C1 segment of cervical spinal cord (tissue), 14 donors: ENCODE data around the gene METTL8.

Experiments
- DNase-seq, 14 donors: peaks; one replicate each; lab custom pipeline; 2025; lab: John Stamatoyannopoulos, UW

Gene METTL8

GRCh38 chr2:171433763-171434012 is at the start of gene METTL8:
Gene METTL8 (minus strand): TSS chr2:171433990. CDS start chr2:171392185, 41,805 bp downstream.
- DNase-seq: no peak

- DNase-seq: no peak
These were observed 49.1 kb upstream of the METTL8 start for GRCh38 chr2:171482877-171483276.

- DNase-seq: no peak
These were observed 48.5 kb upstream of the METTL8 start for GRCh38 chr2:171482308-171482707.

- DNase-seq: no peak
These were observed 47.1 kb upstream of the METTL8 start for GRCh38 chr2:171480908-171481307.

- DNase-seq: no peak
These were observed 45.5 kb upstream of the METTL8 start for GRCh38 chr2:171479154-171479814.

GRCh38 chr2:171478345-171478744 is 44.6 kb upstream of the METTL8 start:
- DNase-seq: no peak

- DNase-seq: no peak
These were observed 42.2 kb upstream of the METTL8 start for GRCh38 chr2:171475979-171476378.

DNA sequence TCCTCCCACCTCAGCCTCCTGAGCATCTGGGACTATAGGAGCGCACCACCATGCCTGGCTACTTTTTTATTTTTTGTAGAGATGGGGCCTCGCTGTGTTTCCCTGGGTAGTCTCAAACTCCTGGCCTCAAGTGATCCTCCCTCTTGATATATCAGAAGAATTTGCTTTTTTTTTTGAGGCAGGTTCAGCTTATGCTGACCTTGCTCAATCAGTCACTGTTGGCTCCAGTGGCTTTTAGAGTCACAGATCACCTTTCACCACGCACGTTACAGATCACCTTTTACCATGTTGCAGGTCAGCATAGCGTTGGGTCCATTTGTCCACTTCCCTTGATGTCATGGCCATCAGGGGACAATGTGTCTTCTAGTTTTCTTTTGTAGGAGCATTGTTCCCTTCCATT is 36.3 kb upstream of the METTL8 start:
- no peak for DNase-seq

GRCh38 chr2:171469176-171469575 is 35.4 kb upstream of the METTL8 start:
- DNase-seq: no peak

- no peak for DNase-seq
These were observed 26.7 kb upstream of the METTL8 start for GRCh38 chr2:171460537-171460936.

DNA sequence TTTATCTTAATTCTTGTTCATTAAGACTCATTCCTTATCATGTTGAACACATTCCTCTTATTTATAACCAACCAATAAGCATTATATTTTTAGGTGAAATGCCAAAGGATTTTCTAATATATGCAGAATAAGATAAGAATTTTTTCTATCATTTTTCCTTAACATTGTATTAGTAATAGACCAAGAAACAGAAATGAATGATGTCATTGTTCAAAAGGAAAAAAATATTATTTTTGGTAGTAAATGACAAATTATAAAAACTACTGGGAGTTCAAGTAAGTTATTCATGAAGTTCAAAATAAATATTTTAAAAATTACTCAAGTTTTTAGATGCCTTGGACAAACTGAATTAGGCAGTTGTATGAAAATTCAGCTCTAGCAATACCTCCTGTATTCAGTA is 25.7 kb upstream of the METTL8 start:
- no peak for DNase-seq

DNA sequence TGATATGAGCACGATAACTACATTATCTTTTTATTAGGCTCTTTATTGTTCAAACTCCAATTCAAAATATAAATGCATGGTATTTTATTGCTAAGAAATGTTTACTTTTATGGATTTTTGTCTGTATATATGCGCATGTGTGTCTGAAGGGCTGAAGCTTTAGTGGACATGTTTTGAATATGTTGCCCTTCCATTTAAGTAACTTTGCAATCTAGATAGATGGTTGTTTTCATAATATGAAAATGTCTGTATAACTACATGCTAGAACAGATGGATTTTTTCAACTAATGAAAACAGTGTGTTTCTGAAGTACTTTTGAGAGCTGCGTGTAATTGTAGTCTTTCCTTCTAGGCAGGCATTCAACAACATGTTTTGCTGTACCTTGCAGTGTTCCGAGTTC is 19.0 kb upstream of the METTL8 start:
- no peak for DNase-seq

GRCh38 chr2:171451074-171451473 is 17.3 kb upstream of the METTL8 start:
- DNase-seq: no peak

DNA sequence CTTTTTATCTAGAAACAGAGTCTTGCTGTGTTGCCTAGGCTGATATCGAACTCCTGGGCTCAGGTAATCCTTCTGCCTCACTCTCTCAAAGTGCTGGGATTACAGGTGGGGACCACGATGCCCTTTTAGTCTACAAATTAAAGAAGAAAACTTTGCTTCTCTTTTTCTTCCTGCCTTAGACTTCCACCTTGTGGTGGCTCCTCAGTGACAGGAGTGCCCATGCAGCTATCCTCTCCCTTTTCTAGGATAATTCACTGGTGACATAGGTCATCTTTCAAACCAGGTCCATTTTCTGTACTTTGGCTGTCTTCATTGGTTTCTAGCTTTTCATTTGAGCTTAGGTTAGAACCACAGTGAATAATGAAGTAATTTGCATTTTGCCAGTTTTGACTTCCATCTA is 13.9 kb upstream of the METTL8 start:
- DNase-seq: no peak

GRCh38 chr2:171441470-171441869 is 7.7 kb upstream of the METTL8 start:
- no peak for DNase-seq

DNA sequence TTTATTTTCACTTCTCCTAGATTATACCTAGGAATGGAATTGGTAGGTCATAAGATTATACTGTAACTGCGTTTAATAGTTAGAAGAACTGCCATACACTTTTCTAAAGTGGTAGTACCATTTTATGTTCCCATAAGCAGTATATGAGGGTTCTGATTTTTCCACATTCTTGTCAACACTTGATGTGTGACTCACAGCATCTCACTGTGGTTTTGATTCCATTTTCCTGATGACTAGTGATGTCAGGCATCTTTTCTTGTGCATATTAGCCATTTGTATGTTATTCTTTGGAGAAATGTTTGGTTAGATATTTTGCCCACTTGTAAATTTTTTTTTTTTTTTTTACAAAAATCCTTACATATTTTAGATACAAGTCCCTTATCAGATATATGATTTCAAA is 2.5 kb upstream of the METTL8 start:
- DNase-seq: no peak

DNA sequence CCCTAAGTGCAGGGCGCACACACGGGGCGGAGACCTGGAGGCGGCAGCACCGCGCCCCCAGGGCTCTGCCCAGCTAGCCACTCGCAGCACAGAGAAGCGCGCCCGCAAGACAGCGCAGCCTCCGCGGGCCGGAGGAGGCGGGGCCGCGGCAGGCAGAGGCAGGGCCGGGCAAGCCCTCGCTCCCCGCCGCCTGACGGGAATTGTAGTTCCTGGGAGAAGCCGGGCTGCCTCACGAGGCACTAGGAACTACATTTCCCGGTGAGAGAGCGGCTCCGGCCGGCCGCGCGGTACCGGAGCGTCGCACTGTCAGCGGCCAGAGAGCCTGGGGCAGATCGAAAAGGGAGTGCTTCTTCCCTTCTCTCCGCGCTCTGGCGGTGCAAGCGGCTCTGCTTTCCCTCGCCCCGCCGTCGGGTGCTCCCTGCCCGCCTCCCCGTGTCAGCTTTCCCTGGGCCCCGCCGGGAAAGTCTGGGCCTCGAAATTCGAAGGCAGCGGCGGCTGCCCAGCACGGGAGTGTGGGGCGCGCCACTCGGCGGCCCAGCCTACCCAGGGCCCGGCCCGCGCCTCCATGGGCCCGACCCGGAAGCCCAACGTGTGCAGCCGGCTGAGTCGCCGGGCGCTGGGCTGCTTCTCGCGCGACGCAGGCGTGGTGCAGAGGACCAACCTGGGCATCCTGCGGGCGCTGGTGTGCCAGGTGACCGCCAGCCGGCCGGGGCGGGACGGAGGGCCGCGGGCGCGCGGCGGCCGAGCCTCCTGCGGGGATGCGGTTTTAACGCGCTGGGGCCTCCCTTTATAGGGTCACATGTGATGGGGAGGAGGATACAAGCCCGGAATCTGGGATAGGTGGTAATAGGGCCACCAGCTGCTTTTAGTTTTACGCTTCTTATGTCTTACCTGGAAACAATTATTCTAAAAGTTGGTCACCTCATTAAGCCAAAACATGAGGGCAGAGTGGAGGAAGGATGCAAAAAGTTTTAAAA is 511 bp upstream of the METTL8 start, which contains the start of gene DCAF17:
TSS of gene DCAF17 (plus strand) at position 214 of the 977 bp plus-strand sequence. CDS start at position 566, 352 bp downstream.
- peak; percentile 76 to 97 (median 92) for DNase-seq

- peak in 3 of 14 donors; percentile 11 to 20 (median 11) for DNase-seq
These were observed 624 bp downstream of the METTL8 start for GRCh38 chr2:171432969-171433762.

DNA sequence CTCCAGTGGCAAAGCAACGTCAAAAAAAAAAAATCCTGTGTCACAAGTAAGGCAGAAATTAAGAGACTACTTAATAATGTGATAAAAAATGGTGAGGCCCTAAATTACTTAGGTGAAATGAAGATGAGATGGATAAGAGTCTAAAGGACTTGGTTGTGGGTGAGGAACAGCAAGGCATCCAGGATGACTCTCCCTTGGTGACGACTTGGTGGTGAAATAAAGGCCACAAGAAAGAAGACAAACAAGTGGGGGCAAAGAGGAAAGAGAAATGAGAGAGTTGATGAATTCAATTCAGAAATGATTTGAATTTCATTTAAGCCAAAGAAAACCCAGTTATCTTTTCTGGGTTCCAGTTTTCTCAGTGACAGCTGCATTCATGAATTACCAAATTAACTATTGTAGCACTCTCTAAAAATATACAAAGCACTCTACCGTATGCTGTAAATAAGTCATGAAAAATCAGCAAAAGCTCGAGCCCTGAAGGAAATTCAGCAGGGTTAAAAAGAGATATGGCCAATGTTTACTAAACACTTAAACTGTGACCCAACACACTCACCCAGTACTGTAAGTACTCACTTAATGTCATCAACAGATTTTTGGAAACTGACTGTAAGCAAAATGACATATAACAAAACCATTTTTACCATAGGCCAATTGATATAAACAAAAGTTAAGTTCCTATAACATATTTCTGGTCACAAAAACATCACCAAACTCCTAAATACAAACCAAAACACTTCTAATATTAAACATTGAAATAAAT is 1.4 kb downstream of the METTL8 start:
- no peak for DNase-seq

DNA sequence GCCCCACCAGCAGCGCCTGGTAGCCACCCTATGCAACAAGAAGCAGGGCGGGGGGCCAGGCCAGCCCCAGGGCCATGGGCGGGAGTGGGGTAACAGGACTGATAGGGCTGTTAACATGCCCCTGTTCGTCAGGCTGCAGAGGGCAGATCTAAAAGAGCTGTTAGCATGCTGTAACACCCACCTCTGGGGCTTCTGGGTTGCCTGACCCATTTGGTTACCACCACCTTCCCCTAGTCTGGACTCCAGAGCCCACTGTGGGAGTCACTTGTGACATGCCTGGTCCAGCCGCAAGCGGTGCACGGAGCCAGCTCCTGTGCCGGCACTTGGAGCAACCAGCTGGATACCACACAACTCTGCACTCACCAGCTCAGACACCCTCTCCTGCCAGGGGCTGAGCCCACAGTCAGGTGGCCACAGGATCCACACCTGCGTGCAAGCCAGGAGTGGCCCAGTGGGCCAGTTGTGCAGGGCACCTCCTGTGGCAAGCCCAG is 2.1 kb downstream of the METTL8 start:
- DNase-seq: no peak
